GM12878 (cell line): ENCODE data around the gene ZFYVE21. TPM values are rescaled to one million over a fixed set of nuclear protein-coding genes. Genes with fewer than 3 reads are reported as not detected.

Source experiments
- ATAC-seq: fragments of 200-7000 bp; cut with Tn5 transposase; 3 replicates; pipeline ENCODE4 v1.9.1; 2020; ENCODE audit warnings: mild to moderate bottlenecking, moderate library complexity
- BruUV-seq: library from RNA; stranded (reverse); fragments of 400-500 nt; replicated peaks from 2 replicates; lab custom pipeline; 2021; lab: Mats Ljungman, UMichigan
- CTCF ChIA-PET: fragments of 300-600 bp; sonication (Branson Sonifier 250); formaldehyde crosslinking; extraction: SDS; loops from one replicate; lab custom pipeline; 2021; ENCODE audit warnings: inconsistent platforms; lab: Yijun Ruan, JAX
- POLR2A ChIA-PET: fragments of 350-600 bp; formaldehyde crosslinking; extraction: SDS; loops from one replicate; lab custom pipeline; 2021; ENCODE audit warnings: inconsistent platforms; lab: Charles Lee
- RAD21 ChIA-PET: fragments of 300-600 bp; sonication (Branson Sonifier 250); formaldehyde crosslinking; loops from one replicate; lab custom pipeline; 2023; ENCODE audit warnings: antibody characterized with exemption; ENCODE audit not compliant: unreplicated experiment; lab: Charles Lee
- SMC1A ChIA-PET: fragments of 300-600 bp; sonication (Branson Sonifier 250); formaldehyde crosslinking; loops from one replicate; lab custom pipeline; 2023; ENCODE audit not compliant: unreplicated experiment, uncharacterized antibody; lab: Charles Lee
- DNase-seq: peaks from one replicate; pipeline ENCODE4 v3.0.0-alpha.2; 2011; ENCODE audit warnings: low read depth, low spot score
- FAIRE-seq: peaks from 3 replicates; lab custom pipeline; 2011; peaks lifted over from hg19 to GRCh38; lab: Jason Lieb, UNC
- H2AFZ ChIP-seq: 2 replicates; pipeline ENCODE4 v1.6.0; 2011; ENCODE audit warnings: low read depth, low read length, control low read depth; ENCODE audit not compliant: control insufficient read depth
- H3K27ac ChIP-seq: 2 replicates; pipeline ENCODE4 v1.5.1; 2011; ENCODE audit warnings: control low read depth; ENCODE audit not compliant: control insufficient read depth, insufficient read depth
- H3K27me3 ChIP-seq, 2 experiments: replicated peaks in 1 of 2; 2 replicates each; pipeline versions ENCODE4 v1.6.0 to v1.6.1; 2011; ENCODE audit warnings: low read length in 1 of 2; ENCODE audit not compliant: control insufficient read depth in 2 of 2, insufficient read depth in 2 of 2
- H3K36me3 ChIP-seq, 2 experiments: 2 replicates each; pipeline ENCODE4 v1.5.1; 2011; ENCODE audit warnings: low read length in 1 of 2; ENCODE audit not compliant: control insufficient read depth in 2 of 2, insufficient read depth in 2 of 2
- H3K4me1 ChIP-seq: 2 replicates; pipeline ENCODE4 v1.6.1; 2011; ENCODE audit warnings: mild to moderate bottlenecking, low read length, moderate library complexity, mixed read lengths; ENCODE audit not compliant: control insufficient read depth, insufficient read depth
- H3K4me2 ChIP-seq: 2 replicates; pipeline ENCODE4 v1.6.0; 2011; ENCODE audit warnings: control low read depth; ENCODE audit not compliant: control insufficient read depth, insufficient read depth
- H3K4me3 ChIP-seq: fragments of 200-600 bp; sonication (generic); 2 replicates; pipeline ENCODE4 v1.5.1; 2016
- H3K79me2 ChIP-seq: 2 replicates; pipeline ENCODE4 v1.6.0; 2011; ENCODE audit warnings: low read length; ENCODE audit not compliant: control insufficient read depth, insufficient read depth
- H3K9ac ChIP-seq: 2 replicates; pipeline ENCODE4 v1.8.0; 2011; ENCODE audit warnings: low read length, control low read depth, mixed read lengths; ENCODE audit not compliant: control insufficient read depth, insufficient read depth
- H3K9me3 ChIP-seq: replicated peaks from 3 replicates; pipeline ENCODE4 v1.5.1; 2011; ENCODE audit warnings: mild to moderate bottlenecking, low read length; ENCODE audit not compliant: control insufficient read depth, insufficient read depth
- H4K20me1 ChIP-seq: 2 replicates; pipeline ENCODE4 v1.6.0; 2011; ENCODE audit not compliant: control insufficient read depth, insufficient read depth
- E2F8 ChIP-seq: fragments of 450-650 bp; IDR thresholded peaks from 2 replicates; pipeline ENCODE4 v1.6.1; 2018; ENCODE audit warnings: mild to moderate bottlenecking, low read depth, moderate library complexity; ENCODE audit not compliant: partially characterized antibody
- FOS ChIP-seq: IDR thresholded peaks from 3 replicates; pipeline ENCODE4 v1.6.1; 2011; ENCODE audit warnings: borderline replicate concordance; ENCODE audit not compliant: insufficient read length; ENCODE audit errors: extremely low read depth
- LARP7 ChIP-seq: fragments of 450-650 bp; IDR thresholded peaks from 2 replicates; pipeline ENCODE4 v1.6.1; 2017; ENCODE audit warnings: mild to moderate bottlenecking
- SRF ChIP-seq, 2 experiments: IDR thresholded peaks; 2 replicates each; pipeline ENCODE4 v1.6.1; 2011; ENCODE audit warnings: low read depth in 2 of 2, low read length in 2 of 2, mild to moderate bottlenecking in 1 of 2, moderate library complexity in 1 of 2
- SUPT20H ChIP-seq: IDR thresholded peaks from 2 replicates; pipeline ENCODE4 v1.6.1; 2011; ENCODE audit warnings: low read depth, mild to moderate bottlenecking, low read length, moderate library complexity, borderline replicate concordance; ENCODE audit not compliant: control insufficient read depth
- TCF7 ChIP-seq: IDR thresholded peaks from 2 replicates; pipeline ENCODE4 v1.6.1; 2014; ENCODE audit warnings: antibody characterized with exemption, borderline replicate concordance
- ZNF274 ChIP-seq: IDR thresholded peaks from one replicate; pipeline ENCODE4 v1.8.0; 2011; ENCODE audit not compliant: insufficient read length, insufficient read depth
- WGBS: methylation state at CpG from one replicate; pipeline ENCODE4 v1.1.6; 2016; ENCODE audit warnings: low lambda C conversion rate; ENCODE audit not compliant: insufficient replicate concordance, insufficient coverage; ENCODE audit errors: missing lambda C conversion rate; 5-methylcytosine and 5-hydroxymethylcytosine counted together
- in situ Hi-C: fragments of 300-500 bp; cut with MboI; formaldehyde crosslinking; loops from 9 replicates; pipeline ENCODE4 v1.14.3; 2018; ENCODE audit warnings: mixed read lengths
- intact Hi-C: fragments of 100-400 bp; cut with micrococcal nuclease; formaldehyde crosslinking; loops from one replicate; pipeline ENCODE4 v1.14.2; 2022; ENCODE audit not compliant: unreplicated experiment
- polyA plus RNA-seq, 11 experiments: library from polyadenylated mRNA; depleted of rRNA in 4 of 11; unstranded in 6 of 11; stranded (reverse) in 5 of 11; fragments of >200 nt; fragmentation: Nextera tagmentation in 4 of 11; fragmentation: Illumina TruSeq in 1 of 11; extraction: Ambion mirVana in 4 of 11; extraction: Trizol in 1 of 11; gene quantifications; 1 replicate in 1 of 11; 2 replicates in 10 of 11; pipeline versions ENCODE4 v1.2.1 to v1.2.3, GENCODE V29; 2011 to 2016; ENCODE audit warnings: inconsistent platforms in 2 of 11, missing spikeins in 2 of 11, low read depth in 1 of 11
- total RNA-seq, 4 experiments: library from RNA; depleted of rRNA in 3 of 4; stranded (reverse); fragments of >200 nt in 3 of 4; fragmentation: Illumina TruSeq in 1 of 4; extraction: Trizol in 1 of 4; gene quantifications; 2 replicates each; pipeline versions ENCODE4 v1.2.1 to v1.2.3, GENCODE V29; 2013 to 2021

The ZFYVE21 gene
- total and polyA plus RNA-seq, 10 of the 15 experiments (the other 5 are each of a cell fraction or from before 2014, with no cell fraction given), result 0.79 to 21.7 (median 13.8) TPM

- FAIRE-seq, result no peak
- TF ChIP-seq LARP7 (no peak), ZNF274 (no peak), E2F8 (no peak), SRF (IDR thresholded peaks at IDR 0.05; ENCODE audit: low read depth in 2 of 2, low read length in 2 of 2) (no peak), SUPT20H (no peak), FOS (no peak), TCF7 (no peak)
- H3K4me2 ChIP-seq, result no peak overlapping the region
- DNase-seq, result no peak
- H2AFZ ChIP-seq, result no peak overlapping the region
- no peak for ATAC-seq
- ChIA-PET POLR2A (interaction anchor here (0.6 kb wide), 1 partner anchor 180 kb away, joined by 3 read pairs; no protein-coding TSS in a partner anchor), RAD21 (no interaction called here), SMC1A (no interaction called here), CTCF (no interaction called here)
- H3K27me3 ChIP-seq, result no peaks in the 10 kb centered on the region
- H3K27ac ChIP-seq, result no peak overlapping the region
- H3K79me2 ChIP-seq, result no peaks in the 10 kb centered on the region
- H3K4me1 ChIP-seq, result no peaks in the 10 kb centered on the region
- H3K4me3 ChIP-seq, result no peak overlapping the region
- no peaks in the 10 kb centered on the region for H4K20me1 ChIP-seq
- no peak overlapping the region for H3K9ac ChIP-seq
- no peaks in the 10 kb centered on the region for H3K9me3 ChIP-seq
- BruUV-seq, result no TSS peak
- intact Hi-C loops (no loop called here), in situ Hi-C loops (no loop called here)
- WGBS, result 77% methylated on average over 5 of the region's 5 CpGs
- peaks cover 0 to 2% of the 10 kb centered on the region in 2 experiments; a peak in 2 of 4 replicates for H3K36me3 ChIP-seq
Measured at GRCh38 chr14:103745424-103745823, 29.8 kb downstream of the ZFYVE21 start.
